Vagina (tissue), 2 donors: ENCODE measurements around the gene MPP1.

Experiments used
- CTCF ChIP-seq, 3 experiments: fragments of 450-650 bp in 2 of 3; fragments of 200-600 bp in 1 of 3; sonication (generic) in 1 of 3; IDR thresholded peaks; one replicate each; pipeline ENCODE4 v1.5.1; 2017 to 2019; ENCODE audit warnings: antibody characterized with exemption in 3 of 3, mild to moderate bottlenecking in 2 of 3, moderate library complexity in 2 of 3
- POLR2AphosphoS5 ChIP-seq, 2 donors: sonication (generic); formaldehyde crosslinking; IDR thresholded peaks; one replicate each; pipeline ENCODE4 v1.9.0; 2017; ENCODE audit warnings: antibody characterized with exemption in 2 of 2, mild to moderate bottlenecking in 2 of 2, low read depth in 1 of 2; ENCODE audit not compliant: insufficient read depth in 1 of 2

- no peak for TF ChIP-seq CTCF (IDR thresholded peaks at IDR 0.05)
- TF ChIP-seq POLR2AphosphoS5 (IDR thresholded peaks at IDR 0.05; ENCODE audit: insufficient read depth in 1 of 2, low read depth in 1 of 2): no peak
Measured at GRCh38 chrX:154809939-154810665, 4.8 kb upstream of the MPP1 start.
